ENCODE measurements around the gene PGPEP1.

GRCh38 chr19:18291590-18292461 is 48.6 kb upstream of the PGPEP1 start:
- no peak for TF ChIP-seq CTCF (conservative IDR thresholded peaks at IDR 0.05; ENCODE audit: low read depth, low read length)
- TF ChIP-seq EZH2 (IDR thresholded peaks at IDR 0.05; ENCODE audit: borderline replicate concordance, low read depth, low read length, poor library complexity, severe bottlenecking): no peak
